GM18909 (cell line): Measurements from ENCODE around the gene ADORA2B.
A peak's percentile ranks its signal among the peaks of the same experiment; 100 is the strongest.
"Not testable (repeated sequence)": the region's sequence is repeated elsewhere in the genome, so short reads cannot be mapped to it uniquely, and the experiment has no call there.

Experiments
- ATAC-seq: cut with Tn5 transposase; IDR thresholded peaks from one replicate; pipeline ENCODE4 v1.9.1; 2021; ENCODE audit warnings: mild to moderate bottlenecking; ENCODE audit not compliant: unreplicated experiment, poor library complexity

The ADORA2B gene

DNA sequence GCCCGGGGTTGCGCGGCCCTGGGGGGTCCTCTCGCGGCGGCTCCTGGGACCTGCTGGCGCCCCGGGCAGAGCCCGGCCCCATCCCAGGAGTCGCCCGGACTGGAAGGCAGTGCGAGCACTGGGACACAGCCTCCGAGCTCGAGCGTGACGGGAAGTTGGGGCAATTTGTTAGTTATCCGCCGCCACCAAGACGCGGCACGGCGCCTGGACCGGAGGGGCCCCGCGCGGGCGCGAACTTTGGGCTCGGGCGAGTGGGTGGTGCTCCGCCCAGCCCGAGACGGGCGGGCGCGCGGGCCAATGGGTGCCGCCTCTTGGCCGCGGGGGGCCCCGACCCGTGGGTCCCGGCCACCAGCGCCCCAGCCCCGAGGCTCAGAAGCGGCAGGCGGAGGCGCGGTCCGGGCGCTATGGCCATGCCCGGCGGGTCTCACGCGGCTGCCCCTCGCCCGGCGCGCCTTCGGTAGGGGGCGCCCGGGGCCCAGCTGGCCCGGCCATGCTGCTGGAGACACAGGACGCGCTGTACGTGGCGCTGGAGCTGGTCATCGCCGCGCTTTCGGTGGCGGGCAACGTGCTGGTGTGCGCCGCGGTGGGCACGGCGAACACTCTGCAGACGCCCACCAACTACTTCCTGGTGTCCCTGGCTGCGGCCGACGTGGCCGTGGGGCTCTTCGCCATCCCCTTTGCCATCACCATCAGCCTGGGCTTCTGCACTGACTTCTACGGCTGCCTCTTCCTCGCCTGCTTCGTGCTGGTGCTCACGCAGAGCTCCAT is at the start of gene ADORA2B:
TSS of gene ADORA2B (plus strand) at position 372 of the 768 bp plus-strand sequence. CDS start at position 491, 119 bp downstream.
- ATAC-seq, result peak; percentile 51

DNA sequence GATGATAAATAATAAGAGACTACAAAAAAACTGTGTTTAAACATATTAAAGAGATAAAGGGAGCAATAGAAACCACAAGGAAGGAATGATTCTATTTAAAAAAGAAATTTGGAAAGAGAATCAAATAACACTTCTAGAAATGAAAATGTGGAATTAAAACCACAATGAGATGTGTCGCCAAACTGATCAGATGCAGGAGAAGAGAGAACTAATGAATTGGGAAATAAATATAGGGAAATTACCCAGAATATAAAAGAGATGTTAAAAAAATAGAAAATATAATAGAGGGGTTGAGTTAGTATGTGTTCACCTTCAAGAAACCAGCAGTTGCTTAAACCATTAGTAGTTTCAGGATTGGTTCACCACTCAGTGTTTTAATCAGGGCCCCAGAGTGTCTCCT is 48.7 kb upstream of the ADORA2B start:
- no peak for ATAC-seq

DNA sequence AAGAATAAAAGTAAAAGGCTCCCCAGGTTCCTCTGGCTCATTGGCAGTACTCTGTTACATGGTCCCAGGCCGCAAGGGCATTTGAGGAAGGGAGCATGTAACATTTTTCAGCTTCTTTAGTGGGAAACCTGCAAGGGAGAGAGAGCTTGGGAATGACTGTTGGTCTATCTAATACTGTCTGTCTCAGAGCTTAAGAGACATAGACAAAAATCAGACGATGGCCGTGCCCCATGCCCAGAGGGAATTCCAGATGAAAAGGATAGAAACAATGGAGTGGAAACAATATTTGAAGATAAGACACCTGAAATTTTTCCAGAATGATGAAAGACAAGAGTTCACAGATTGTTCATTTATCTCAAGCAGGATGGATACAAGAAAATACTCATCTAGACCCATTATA is 48.1 kb upstream of the ADORA2B start:
- ATAC-seq, result no peak

DNA sequence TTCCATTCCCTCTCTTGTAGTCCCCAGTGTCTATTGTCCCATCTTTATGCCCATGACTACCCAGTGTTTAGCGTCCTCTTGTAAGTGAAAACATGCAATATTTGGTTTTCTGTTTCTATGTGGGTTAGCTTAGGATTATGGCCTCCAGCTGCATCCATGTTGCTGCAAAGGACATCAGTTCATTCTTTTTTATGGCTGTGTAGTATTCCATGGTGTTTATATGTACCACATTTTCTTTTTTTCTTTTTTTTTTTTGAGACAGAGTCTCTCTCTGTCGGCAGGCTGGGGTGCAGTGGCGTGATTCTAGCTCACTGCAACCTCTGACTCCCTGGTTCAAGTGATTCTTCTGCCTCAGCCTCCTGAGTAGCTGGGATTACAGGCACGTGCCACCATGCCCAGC is 45.3 kb upstream of the ADORA2B start:
- ATAC-seq, result not testable (repeated sequence)

DNA sequence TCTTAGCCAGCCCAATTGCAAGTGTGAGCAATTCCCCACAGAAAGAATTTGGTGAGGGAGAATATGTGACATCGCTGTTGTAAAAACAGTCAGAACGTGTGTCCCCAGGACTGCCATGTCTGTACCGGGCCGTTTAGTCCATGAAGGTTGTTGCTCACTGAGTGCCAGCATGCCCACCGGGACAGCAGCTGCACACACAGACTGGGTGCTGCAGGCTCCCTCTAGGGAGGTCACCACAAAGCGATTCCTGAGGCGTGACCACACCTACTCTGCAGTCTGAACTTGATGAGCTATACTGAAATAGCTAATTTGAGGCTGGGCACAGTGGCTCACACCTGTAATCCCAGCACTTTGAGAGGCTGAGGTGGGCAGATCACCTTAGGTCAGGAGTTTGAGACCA is 44.1 kb upstream of the ADORA2B start:
- ATAC-seq, result no peak

DNA sequence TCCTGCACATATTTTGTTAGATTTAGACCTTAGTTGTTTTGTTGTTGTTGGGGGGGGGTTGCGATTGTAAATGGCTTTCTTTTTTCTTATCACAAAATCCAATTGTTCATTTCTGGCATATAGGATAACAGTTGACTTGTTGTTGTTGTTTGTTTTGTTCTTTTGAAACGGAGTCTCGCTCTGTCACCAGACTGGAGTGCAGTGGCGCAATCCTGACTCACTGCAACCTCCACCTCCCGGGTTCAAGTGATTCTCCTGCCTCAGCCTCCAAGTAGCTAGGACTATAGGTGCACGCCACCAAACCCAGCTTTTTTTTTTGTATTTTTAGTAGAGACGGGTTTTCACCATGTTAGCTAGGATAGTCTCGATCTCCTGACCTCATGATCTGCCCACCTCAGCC is 39.7 kb upstream of the ADORA2B start:
- ATAC-seq, result not testable (repeated sequence)

DNA sequence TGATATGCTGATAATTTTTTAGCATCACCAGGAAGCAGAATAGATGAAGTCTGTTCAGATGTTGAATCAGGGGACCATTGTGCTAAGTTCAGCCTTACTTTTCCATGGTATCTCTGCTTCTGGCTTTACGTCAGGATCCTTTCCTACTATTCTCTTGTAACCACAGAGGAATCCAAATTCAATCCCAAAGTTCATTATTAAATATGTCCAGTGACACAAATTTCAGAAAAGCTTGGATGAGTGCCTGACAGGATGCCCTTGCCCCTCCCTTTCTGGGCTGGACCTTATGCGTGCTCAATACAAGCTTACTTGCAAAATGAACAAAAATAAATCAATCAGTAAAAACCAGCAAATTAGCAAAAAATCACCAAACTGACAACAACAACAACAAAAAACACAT is 37.6 kb upstream of the ADORA2B start:
- no peak for ATAC-seq

DNA sequence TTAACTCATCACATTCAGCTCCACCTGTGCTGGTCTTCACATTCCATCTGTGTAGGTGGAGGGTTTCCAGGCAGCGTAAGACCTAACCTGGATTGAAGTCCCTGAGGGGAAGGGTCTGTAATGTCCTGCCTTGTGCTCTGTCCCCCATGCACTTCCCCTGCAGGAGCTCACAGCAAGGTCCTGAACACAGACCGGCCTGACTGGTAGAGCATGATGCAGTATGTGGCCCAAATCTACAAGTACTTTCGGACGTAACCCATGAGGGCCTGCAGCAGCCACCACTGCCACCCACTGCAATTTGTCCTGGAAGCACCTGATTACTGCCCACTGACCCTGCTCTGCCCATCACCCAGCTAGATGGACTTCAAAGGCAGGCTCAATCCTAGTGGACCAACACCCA is 36.6 kb upstream of the ADORA2B start:
- ATAC-seq, result no peak

DNA sequence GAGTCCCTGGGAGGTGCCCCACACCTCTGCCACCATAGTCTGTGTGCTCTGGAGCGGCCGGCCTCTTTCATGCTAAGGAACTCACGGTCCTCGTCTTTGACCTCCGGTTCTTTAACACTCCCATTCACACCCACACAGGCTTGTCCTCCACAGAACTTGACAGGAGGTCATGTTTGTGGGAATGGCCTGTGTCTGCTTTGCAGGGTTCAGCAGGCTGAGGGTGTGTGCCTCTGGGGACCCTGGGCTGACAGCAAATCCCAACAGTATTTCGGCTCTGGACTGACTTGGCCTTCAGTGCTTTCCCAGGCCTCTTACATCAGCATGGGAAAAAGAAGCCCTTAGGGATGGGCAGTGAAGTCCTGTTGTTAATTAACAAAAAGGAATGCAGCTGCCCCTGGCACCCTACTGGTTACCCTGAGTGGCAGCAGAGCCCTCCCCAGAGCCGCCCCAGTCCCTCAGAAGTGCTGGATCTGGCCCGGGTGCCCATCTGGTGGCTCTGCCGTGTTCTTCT is 35.4 kb upstream of the ADORA2B start:
- no peak for ATAC-seq

DNA sequence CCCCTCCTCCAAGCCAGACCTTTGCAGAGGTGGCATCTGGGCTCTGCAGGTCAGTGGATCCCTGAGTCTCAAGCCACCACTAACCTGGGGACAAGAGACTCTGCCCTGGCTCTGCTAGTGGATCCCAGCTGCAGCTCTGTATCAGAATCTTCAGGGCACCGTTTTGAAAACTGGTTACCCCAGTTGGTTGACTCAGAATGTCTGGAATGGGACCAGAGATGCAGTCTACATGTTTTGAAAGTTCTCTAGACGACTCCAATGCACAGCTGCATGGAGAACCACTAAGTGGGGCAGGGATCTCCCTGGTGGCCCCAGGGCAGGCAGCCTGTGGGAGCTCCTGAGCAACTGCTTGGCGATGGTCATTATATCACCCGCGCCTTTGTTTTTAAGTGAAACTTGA is 34.1 kb upstream of the ADORA2B start:
- ATAC-seq, result no peak

DNA sequence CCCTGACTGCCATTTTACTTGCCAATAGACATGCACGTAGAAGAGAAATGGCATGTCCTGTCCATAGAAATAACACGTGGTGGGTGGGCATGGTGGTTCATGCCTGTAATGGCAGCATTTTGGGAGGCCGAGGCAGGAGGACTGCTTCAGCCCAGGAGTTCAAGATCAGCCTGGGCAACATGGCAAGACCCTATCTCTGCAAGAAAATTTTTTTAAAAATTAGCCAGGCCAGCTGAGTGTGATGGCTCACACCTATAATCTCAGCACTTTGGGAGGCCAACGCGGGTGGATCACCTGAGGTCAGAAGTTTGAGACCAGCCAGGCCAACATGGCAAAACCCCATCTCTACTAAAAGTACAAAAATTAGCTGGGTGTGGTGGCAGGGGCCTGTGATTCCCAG is 33.2 kb upstream of the ADORA2B start:
- ATAC-seq, result not testable (repeated sequence)

DNA sequence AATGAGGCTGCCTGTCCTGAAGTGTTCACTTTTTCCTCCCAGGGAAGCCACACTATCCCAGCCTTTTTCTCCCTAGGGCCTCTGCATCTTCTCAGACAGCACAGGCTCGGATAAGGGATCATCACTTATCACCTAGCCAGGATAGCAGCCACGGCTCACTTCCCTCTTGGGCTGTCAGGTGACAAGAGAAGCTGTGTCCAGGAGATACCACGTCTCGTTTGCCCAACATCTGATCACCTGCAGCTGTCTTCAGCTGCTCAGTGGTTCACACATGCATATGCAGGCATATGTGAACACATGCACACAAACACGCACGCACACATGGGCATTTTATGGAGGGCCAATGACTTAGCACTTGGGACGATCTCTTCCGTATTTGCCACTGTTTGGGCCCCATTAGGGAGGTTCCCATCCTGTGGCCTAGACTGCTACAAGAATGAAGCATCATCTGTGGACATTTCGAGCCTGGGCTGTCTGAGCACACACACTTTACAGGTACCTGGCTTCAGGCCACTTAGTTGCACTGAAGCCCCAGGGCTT is 32.4 kb upstream of the ADORA2B start:
- no peak for ATAC-seq

DNA sequence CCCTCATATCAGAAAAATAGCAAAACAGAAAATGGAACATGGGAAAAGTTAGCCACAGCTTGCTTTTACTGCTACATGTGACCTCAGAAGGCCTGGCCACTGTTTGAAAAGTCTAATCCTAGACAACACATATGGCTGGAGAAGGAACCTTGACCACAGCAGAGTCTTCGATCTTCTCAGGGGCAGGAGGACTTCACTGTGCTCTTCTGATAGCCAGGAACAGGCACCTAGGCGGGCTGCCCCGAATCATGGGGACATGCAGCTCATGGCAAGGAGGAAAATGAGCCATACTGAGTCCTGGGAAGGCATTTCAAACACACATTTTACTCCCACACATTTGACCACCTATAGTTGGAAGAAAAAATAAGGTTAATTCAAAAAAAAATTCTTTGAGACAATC is 31.1 kb upstream of the ADORA2B start:
- ATAC-seq, result no peak

DNA sequence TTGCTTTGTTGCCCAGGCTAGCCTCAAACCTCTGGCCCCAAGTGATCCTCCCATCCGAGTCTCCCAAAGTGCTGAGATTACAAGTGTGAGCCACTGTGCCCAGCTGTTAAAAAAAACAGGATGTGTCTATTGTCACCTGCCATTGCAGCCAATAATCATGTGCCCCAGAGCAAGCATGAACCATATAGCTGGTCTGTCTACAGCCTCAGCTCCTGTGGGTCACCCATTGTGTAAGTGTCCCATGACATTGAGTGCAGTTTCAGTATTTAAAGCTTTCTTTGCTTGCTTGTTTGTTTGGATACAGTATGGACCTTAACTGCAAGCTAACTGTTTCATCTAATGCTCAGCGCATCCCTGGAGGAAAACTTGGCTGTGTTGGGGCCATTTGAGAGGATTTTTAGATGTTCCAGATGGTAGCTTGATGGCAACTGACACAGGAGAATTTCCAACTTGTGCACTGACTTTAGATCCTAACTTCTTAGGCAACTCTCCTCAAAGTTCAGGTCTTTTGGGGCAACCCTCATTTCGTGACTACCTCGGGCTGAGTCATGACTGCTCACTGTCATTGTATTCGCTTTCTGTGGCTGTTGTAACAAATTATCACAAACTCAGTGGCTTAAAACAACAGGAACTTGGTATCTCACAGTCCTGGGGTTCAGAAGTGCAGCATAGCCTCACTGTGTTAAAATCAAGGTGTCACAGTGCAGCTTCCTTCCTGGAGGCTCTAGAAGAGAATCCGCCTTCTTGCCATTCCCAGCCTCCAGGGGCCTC is 30.3 kb upstream of the ADORA2B start:
- ATAC-seq, result no peak

DNA sequence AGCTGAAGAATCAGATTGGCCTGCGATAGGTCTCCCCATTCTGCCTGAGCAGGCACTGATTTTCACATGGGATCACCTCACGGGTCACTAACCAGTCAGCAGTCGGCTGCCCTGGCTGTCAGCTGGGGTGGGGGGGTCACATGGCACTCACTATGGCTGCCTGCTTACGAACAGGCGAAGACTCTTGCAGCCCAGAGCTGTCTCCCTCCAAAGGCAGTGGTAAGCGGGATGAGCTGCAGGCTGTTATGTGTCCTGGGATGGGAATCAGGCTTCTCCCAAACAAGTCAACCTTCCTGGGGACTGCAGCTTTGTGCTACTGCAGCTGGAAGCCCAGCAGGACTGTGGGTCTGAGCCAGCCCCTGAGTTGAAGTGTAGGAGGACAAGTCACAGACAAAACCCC is 29.0 kb upstream of the ADORA2B start:
- ATAC-seq, result no peak

DNA sequence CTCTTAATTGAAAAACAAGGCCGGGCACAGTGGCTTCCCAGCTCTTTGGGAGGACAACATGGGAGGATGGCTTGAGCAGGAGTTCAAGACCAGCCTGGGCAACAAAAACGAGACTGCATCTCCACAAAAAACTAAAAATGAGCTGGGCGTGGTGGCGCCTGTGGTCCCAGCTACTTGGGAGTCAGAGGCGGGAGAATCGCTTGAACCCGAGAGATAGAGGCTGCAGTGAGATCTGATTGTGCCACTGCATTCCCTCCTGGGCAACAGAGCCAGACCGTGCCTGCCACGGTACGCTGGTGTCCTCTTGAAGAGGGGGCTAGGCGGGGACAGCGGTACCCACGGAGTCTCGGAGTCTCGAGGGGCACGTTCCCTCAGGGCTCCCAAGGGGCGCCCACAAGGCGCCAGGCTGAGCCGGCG is 27.9 kb upstream of the ADORA2B start:
- ATAC-seq, result no peak

DNA sequence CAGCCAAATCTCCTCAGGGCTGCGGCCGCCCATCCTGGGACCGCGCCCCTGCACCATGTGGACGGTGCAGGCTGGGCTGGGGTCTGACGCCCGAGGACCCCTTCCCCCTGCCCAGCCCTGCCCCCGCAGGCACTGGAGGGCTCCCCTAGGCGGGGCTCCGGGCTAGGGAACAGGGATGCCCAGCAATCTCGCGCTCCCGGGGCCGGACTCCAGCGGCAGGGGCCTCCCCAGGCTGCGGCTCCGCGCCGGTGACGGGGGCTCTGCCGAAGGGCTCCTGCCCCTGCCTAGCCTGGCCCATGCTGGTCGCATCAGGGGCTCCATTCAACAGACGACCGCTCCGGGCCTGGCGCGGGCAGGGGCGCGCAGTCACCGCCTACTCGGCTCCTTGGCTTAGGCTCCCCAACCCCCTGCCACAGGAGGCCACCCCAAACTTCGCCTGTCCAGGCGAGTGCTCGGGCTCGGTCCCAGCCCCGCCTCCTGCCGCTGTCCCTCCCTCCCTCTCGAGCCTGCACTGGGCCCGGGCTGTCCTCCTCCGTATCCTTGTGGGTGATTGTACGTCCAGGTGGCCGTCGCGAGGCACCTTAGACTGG is 27.4 kb upstream of the ADORA2B start:
- ATAC-seq, result no peak

DNA sequence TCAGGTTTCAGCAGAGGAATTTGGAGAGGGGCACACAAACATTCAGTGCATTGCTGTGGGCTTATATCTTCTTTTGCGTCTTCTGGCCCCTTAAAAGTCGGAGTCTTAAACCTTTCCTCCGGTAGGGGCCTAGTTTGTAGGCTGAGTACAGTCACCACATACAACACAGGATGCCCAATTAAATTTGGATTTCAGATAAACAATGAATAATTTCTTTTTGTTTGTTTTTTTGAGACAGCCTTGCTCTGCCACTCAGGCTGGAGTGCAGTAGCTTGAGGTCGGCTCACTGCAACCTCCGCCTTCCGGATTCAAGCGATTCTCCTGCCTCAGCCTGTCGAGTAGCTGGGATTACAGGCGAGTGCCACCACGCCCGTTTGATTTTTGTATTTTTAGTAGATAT is 26.7 kb upstream of the ADORA2B start:
- ATAC-seq, result no peak

DNA sequence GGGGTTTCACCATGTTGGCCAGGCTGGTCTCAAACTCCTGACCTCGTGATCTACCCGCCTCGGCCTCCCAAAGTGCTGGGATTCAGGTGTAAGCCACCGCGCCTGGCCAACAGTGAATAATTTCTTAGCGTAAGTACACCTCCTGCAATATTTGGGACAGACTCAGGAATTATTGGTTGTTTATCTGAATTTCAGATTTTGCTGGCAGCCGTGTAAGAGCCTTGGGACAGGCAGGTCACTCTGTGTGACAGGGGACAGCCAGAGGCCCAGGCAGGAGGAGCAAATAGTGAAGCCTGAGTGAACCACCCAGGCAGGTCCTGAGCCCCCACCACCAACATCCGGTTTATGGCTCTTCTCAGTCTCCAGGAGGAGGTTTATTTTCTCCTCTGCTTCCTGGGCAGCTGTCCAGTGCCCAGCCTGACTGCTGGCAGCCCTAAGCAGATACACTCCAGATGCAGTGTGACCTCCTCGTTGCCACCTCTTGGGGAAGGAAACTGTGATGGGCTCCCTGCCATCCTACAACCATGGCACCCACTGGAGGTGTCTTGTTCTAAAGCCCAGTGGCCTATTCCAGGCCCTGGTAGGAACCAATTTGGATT is 26.2 kb upstream of the ADORA2B start:
- no peak for ATAC-seq

DNA sequence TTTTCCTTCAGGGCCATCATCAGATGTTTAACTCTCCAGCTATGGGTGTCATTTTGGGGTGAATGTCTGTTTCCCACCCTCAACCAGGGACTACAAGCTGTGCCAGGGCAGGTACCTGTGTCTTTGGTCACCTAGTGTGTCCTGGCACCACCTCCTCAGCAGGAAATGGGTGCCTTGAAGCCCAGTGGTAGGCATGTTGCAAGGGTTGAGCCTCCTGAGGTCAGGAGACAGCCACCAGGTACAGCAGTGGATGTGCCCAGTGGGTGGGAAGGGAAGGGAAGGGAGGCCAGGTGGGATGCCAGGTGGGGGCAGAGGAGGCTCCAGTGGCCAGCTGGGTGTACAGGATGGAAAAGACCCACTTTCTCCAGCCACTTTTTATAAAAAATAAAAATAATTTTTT is 25.5 kb upstream of the ADORA2B start:
- ATAC-seq, result no peak
